HG03095 (cell line): ENCODE measurements around the gene TCERG1L.

ENCODE experiments used
- ATAC-seq: cut with Tn5 transposase; IDR thresholded peaks from one replicate; pipeline ENCODE4 v1.9.1; 2021; ENCODE audit warnings: moderate library complexity; ENCODE audit not compliant: unreplicated experiment

Gene TCERG1L

DNA sequence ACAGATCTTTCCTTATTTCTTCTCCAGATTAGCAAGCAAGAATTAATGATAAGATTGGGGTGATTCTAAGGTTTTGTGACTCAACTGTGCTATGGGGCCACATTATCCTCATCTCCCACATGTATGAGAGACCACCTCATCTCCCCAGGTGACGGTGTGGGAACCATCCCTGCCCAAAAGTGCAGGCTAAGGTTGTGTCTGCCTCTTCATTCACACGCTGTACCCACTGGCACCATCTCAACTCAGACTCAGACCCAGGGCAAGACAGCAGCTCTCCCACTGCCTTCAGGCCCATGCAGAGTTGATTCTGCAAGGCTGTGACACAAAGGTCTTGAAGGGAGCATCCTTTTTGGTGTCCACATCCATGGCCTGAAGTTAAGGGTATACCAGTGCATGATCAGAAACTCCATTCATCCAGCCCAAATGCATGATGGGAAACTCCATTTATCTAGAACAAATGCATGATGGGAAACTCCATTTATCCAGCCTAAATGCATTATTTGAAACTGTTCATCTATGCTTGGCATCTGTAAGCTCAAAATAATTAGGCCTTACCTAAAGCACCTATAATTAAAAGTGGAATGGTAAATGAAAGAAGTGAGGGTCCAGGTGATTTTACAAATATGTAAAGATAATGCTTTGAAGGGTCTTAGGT lies 99.4 kb downstream of the TCERG1L start:
- ATAC-seq = no peak

DNA sequence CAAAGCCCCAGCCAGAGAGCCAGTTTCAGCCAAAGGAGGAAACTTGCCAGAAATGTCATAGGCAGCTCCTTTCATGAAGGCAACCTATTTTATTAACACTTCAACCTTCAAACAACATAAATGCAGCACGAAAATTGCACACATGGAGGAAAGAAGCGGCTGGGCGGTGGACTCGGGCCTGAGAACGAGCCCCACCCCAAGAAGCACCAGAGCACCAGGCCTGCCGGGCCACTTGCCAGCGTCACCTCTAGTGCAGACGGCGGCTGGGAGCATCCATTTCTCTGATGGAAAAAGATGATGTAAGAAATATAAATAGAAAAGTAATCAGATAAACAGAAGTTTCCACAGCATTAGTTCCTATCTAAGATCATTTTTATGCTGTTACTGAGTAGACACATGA lies 100.0 kb downstream of the TCERG1L start:
- no peak for ATAC-seq

DNA sequence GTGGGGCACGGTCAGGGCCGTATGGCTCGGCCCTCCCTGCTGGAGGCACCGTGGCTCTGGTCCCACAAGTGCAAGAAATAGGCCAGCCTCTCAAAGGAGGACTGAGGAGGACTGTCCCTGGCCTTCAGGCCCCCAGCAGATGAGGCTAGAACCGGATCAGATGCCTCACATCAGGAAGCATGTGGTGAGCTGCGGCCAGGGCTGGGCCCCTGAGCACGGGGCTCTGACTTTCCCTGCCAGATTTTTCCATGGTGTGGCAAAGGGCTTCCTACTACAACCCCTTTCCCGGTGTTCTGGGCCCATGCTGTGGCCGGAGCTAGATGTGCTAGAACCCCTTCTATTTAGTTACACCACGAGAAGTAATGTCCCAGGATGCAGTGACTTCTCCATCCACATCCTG lies 100.4 kb downstream of the TCERG1L start:
- ATAC-seq = no peak

DNA sequence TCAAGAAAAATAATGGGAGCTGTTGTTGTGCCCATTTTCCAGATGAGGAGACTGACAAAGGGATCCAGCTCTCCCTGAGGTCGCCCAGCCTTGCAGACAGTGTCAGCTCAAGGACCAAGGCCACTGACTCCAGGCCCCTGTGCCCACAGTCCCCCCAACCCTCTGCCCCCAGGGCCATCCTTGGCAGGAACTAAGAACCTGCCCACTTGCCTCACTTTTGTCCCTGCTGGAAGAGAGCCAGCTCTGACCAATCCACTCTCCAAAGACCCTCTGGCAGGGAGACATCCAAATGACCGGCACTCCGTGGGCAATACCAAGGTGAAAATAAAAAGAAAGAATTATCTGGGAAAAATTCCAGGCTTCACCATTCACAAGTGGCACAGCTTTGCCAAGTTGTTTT lies 101.3 kb downstream of the TCERG1L start:
- no peak for ATAC-seq

DNA sequence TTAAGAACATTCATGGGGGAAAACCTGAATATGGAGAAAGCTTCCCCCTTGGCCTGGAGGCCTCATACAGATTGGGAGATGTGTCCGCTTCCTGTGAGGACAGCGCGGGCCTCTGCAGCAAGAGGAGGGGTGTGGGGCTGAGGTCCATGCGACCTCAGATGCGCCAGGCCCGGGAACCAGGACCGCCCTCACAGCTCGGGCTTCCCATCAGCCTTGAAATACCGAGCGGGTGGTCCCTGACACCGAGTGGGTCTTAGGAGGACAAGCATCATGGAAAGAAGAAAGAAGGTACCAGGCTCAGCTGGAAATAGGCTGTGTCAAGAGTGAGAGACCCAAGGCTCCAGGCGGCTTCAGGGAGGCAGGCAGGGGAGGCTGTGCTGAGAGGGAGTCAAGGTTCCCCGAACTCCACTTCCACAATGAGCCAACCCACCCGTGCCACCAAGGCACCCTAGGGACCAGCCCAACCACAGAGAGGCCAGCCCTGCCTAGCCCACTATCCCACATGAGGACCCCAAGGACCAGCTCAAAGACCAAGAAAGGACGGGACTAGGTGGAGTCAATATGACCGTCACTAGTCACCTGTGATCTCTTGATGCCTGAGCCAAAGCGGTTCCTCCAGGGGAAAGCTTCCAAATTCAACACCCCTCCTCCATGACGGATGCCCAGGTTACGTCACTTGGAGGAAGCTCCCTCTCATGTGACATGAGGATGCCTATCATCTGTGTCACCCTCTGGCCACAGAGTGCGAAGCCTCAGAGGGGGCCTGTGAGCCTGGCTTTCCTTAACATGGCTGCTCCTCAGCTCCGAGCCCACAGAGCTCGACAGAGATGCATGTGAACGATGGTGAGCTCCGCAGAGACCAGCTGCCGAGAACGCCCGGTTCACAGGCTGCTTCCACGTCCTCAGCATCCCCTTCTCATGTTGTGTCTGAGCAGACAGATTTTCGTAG lies 103.7 kb downstream of the TCERG1L start:
- no peak for ATAC-seq

DNA sequence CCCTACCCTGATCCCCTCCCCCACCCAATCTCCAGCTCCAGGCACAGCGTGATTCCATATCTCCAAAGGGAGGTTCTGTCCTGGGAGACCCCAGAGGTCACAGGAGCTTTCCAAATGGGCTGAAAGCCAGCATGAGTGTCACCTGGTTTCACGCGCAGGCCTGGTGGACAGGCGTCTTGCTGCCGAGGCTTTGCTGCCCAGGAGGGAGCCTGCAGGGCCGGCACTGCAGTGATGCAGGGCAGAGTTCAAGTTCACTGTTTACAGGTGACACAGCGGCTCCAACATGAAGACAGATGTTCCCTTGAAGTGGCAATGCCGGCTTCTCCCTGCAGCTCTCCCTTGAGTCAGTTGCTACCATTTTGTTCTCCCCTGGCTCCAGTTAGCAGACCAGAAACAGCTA lies 104.3 kb downstream of the TCERG1L start:
- ATAC-seq = no peak

DNA sequence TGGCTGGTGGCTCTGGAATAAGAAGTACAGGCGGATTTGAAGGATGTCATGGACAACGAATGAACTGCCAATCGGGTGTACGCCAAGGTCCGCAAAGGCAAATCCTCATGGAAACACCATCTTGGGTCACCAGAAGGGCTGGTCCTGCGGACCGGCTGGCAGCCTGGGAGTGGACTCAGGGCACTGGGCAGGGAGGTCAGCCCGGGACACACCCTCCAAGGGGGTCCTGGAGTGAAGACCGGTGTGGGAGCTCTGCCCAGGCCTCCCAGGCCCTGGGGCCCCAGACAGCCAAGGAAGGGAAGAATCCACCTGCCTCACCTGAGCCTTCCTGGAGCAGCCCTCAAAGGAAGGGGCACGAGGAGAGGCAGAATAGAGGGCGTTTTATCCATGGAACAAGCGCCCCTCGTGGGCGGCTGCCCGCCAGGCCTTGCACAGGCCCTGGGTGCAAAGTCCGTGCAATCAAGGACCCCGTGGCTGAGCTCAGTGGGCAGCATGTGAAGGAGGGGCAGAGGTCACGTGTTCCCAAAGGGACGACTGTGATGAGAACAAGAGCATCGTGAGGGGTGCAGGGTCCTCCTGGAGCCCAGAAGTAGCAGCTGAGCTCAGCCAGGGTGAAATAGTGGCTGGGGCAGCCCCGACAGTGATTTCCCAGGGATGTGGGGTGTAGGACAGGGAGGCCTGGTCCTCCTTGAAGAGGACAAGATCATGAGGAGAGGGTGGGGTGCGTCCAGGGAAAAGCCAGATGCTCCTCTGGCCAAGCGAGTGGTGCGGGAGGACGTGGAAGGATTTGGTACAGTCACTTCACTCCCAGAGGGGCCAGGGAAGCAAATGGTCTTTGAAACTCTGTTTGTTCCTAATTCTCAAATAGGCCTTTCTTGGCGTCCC lies 105.2 kb downstream of the TCERG1L start:
- no peak for ATAC-seq

DNA sequence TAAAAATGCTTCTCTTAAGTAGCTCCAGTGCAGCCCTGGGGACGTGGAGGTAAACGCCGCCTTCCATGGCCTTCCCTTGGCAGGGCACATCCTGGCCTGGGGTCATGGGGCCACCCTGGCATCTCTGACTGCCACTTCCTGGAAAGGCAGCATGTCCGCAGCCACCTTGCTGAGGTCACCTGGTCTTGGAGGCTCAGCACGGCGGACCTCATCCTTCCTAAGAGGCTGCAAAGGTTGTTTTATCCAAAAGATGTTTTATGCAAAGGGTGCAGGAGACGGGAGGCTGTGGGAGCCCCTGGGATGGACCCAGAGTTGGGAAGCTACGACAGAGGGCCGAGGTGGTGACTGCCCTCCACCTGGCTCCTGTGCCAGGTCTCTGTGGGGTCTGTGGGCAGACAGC lies 106.0 kb downstream of the TCERG1L start:
- ATAC-seq = no peak

DNA sequence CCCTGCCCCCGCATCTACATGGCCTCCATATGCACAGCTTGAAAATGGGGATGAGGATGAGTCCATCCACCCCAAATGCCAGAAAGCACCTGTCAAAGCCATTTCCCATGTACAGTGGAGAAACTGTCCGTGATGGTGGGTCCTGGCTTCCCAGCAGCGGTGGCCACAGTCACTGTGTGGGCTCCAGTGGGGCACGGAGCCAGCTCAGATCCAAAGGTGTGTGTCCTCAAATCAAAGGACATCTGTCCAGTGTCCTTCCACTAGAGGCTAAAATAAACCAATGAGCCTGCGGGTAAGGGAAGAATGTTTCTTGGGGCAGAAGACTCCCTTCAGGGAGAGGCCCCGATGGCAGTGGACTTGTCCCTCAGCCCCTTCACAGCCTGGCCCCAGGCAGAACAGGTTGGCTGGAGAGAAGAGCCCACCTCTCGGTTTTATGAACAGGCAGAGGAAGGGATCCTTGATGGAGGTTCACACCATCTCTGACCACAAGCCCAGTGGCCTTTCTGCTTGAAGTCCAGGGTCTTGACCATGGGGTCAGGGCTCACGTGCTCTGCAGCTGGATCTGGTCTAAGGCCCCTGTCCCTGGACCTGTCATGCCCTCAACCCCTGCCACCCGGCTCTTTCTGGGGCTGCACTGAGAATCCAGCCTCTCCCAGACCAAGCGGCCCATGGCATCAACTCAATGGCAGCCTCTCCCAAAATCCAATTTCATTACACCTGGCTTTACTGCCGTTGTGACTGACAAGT lies 106.9 kb downstream of the TCERG1L start:
- ATAC-seq = no peak

DNA sequence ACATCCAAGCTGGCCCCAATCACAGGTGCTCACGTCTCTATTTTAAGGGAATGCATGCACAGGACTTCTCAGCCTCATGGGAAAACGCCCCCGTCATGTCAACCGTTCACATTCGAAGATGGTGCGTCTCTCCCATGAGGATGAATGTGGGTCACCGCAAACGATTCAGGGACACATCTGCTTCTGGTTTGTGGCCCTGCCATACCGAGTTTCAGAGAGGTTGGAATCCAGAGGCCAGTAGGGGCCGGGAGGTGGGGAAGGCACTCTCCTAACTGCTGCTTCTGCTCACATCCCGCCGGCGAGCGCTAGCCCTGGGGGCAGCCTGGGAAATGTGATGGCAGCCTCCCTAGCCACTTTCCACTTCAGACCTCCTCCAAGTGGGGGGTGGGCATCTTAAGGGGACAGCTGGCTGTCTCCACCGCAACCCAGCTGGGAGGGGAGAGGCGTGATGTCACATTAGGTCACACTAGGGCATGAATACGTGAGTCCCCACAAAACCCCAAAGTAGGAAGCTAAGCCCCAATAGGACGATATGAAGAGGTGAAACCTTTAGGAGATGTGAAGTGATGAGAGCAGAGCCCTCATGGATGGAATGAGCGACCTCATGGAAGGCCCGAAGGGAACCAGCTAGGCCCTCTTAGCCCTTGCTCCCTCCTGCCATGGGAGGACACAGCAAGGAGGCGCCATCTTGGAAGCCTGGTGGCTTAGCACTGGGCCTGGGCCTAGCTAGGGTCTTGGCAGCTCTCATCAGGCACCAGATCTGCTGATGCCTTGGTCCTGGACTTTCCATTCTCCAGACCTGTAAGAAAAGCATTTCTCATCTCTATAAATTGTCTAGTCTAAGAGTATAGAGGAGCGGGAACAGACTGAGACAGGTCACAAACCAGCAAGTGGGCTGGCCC lies 107.8 kb downstream of the TCERG1L start:
- ATAC-seq = no peak

DNA sequence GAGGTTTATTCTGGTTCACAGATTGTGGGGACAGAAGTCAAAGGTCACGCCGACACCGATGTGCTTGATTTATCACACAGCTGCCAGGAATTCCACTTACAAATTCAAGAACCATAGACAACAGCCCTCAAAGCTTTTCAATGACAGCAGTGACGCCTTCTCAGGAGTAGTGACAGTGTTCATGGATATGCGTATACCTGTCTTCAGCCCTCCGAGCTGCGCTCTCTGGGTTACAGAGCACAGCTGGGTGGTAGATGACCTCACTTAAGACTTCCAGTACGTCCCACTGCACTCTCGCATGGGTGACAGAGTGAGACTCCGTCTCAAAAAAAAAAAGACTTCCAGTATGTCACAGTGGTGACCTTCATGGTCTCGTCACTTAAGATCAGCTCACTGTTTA lies 108.5 kb downstream of the TCERG1L start:
- no peak for ATAC-seq

DNA sequence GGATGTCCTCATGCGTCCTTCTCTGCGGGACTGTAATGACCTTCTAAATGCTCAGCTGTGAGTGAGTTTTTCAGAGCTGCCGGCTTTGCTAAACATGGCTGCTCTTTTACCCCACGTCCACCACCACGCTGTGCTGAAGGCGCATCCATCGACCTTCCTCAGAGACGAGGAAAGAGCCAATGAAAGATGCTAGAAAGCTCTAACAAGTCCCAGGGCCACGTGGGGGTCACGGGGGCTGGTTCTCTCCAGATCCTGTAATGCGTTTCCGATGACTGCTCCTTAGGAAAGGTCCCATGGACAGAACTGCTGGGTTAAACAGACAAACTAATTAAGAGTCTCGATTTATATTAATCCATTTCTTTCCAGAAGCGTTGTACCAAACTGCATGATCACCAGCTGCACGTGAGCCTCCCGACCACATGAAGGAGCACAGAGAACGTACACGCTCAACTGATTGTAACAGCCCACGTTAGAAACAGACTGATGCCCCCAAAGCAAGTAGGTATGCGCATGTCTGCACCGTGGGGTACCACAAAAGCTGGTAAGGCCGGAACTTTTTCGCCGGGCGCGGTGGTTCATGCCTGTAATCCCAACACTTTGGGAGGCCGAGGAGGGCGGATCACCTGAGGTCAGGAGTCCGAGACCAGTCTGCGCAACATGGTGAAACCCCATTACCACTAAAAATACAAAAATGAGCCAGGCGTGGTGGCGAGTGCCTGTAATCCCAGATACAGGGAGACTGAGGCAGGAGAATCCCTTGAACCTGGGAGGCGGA lies 109.6 kb downstream of the TCERG1L start:
- no peak for ATAC-seq

DNA sequence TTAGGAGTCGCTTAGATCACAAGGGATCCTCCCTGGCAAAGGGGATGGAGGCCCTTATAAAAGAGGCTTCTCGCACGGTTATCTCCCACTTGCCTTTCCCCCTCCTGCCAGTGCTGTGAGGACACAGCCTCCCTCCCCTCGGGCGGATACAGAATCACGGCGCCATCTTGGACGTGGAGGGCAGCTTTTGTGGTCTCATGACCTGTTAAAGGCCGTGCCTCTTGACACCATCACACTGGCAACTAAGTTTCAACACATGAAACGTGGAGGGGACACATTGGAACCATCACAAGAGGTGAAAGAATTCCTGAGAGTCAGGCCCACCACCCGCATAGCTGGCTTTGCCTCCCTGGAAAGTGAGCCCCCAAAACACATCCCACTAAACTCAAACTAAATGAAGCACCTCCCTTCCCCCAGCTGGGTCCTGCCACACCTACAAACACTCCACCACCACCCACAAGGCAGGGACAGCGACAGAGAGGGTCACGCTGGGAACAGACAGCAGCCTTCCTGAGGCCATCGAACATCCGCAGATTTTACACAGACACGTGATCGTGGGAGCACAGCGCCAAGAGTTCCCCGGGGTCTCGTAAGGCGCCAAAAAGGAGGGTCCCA lies 110.6 kb downstream of the TCERG1L start:
- no peak for ATAC-seq

DNA sequence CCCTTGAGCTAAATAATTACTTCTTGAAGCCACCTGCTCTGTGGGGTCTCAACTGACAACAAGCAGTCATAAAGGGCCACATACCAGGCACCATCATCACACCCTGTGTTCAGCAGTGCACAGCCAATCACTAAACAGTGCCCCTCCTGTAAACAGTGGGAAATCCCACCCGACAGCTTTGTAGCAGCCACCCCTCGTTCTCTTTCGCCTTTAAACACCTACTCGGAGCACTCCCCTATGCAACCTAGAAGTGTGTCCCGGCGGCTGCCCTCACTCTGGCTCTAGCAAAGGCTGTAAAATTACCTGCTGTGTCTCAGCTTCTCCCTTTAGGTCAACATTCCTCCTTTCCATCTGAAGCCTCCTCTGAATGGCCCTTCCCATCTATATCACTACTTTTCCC lies 111.9 kb downstream of the TCERG1L start:
- no peak for ATAC-seq

DNA sequence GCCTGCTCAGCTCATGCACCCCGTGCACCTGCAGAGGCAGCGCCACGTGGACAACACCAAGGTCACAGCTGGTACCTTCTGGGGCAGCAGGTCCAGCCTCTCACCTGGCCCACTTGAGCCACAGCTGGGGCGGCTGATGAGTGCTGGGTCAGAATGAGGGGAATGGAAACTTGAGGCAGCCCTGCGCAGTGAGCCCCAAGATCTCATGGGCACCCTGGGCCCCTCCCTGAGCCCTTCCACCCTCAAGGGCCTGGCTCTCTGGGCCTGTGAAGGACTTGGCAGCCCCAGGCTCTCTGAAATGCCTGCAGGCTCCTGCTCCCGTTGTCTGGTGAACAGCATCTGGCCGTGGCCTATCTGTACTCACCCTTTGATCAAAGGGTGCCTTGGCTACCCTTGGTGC lies 112.7 kb downstream of the TCERG1L start:
- no peak for ATAC-seq

DNA sequence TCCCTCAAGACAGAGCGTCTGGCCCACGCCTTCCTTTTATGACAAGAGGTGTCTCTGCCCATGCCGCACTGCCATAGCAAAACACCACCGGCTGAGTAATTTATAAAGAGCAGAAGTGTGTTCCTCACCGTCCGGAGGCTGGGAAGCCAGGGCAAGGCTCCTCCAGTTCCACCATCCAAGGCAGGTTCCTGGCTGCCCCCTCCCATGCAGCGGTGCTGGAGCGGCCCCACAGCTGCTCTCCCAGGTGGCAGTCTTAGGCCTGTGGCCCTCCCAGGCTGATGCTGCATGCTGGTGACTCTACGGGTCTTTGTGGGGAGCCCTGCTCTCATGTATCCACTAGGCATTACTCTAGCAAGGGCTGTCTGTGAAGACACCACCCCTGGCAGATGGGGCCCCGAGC lies 113.1 kb downstream of the TCERG1L start:
- ATAC-seq = no peak

DNA sequence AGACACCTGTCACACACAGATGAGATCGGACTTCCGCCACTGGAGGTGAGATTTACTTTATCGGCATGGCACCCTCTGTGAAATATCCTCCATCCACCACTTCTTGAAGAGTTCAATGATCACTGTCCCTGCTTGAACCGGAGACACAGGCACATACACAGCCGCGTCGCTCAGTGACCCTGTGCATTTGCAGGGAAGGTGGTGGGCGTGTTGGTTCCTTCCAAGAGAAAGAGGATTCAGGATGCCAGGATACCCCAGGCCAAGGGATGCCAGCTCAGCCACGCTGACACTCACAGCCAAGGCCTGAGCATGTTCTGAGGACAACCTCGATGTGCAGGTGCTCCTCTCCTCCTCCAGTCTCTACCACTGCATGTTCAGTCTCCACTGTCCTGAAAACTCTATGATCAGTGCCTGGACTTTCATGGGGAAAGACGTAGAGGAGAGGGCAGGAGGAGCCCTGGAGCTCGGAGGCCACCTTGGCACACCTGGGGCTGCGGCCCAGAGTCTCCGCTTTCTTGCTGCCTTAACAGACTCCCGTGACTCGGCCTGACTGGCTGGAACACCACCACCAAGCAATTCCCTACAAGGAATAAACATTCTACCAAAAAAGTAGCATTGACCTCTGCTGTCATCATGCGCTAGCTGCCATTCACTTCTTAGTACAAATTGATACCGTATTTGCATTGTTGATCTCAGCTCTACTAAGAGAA lies 115.2 kb downstream of the TCERG1L start:
- no peak for ATAC-seq
